Measurements from ENCODE around the gene JMJD8.

The JMJD8 gene

DNA sequence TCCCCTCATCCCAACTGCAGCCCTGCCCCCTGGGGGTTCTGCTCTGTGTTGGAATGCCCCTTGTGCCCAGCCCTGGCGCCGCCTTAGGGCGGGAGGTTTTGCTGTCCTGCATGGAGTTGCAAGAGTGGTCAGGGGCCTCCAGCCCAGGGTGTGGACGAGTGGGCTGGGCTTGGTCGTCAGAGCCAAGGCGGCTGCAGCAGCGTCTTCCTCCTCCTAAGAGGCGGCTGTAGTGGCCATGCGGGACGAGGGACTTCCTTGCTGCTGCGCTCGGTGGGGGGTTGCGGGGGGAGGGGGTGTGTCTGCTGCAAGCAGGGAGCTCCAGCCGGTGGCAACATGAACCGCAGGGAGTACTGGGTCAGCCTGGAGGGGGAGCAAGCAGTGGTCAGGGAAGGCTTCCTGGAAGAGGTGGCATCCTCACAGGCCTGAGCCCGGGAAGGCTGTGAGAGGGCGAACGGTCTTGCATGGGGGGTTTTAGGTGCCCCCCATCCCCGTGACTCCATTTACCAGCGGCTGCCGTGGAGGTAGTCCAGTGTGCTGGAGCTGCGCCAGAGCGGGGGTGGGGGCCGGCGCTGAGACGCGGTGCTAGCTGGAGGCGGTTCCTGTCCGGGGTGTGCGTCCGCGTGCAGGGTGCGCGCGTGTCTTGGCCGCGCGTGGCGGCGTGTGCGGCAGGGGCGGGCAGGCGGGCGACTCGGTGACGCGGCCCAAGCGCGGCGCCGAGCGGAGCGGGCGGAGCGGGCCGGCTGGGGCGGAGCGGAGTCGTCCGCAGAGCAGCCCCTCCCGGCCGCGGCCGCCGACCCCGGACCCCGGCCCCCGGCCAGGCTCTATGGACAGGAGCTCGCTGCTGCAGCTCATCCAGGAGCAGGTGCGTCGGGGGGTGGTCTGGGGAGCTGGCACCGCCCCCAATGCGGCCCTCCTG is 8.9 kb downstream of the JMJD8 start, which contains the start of gene RHBDL1:
Gene RHBDL1 (plus strand): TSS at position 704 of the 916 bp plus-strand sequence. CDS start 120 bp downstream, at position 824.
- no peak for DNase-seq (ENCODE audit: low spot score)
- TF ChIP-seq, protein P1, sequence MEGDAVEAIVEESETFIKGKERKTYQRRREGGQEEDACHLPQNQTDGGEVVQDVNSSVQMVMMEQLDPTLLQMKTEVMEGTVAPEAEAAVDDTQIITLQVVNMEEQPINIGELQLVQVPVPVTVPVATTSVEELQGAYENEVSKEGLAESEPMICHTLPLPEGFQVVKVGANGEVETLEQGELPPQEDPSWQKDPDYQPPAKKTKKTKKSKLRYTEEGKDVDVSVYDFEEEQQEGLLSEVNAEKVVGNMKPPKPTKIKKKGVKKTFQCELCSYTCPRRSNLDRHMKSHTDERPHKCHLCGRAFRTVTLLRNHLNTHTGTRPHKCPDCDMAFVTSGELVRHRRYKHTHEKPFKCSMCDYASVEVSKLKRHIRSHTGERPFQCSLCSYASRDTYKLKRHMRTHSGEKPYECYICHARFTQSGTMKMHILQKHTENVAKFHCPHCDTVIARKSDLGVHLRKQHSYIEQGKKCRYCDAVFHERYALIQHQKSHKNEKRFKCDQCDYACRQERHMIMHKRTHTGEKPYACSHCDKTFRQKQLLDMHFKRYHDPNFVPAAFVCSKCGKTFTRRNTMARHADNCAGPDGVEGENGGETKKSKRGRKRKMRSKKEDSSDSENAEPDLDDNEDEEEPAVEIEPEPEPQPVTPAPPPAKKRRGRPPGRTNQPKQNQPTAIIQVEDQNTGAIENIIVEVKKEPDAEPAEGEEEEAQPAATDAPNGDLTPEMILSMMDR (IDR thresholded peaks at IDR 0.05; ENCODE audit: extremely low read depth, missing control alignments), result no peak

DNA sequence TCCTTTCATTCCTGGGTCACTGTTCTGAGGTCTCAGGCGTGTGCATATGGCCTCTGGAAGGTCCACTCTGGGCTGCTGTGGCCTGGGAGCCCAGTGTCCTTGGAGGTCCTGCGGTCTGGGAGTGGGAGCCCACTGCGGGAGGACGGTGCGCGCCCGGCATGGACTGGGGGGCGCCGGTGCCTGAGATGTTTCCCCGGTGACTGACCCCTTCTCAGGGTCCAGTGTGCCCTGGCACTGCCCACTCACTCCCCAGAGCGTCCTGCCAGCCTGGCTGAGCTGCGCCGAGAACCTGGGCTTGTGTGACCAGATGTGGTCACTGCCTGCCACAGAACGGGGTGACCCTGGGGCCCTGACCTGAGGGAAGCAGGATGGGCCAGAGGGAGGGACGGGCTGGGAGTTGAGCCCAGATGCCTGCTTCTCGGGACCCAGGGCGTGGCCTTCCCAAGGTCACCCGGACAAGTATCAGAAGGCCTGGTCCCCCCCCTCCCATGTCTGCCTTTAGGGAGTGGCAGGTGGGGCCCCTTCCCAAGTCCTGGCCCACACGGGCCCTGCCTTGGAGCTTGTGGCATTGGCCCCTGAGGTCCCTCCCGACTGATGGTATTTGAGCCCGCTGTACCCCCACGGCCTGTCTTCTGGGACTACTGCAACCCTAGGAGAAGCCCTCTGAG is 9.8 kb downstream of the JMJD8 start:
- DNase-seq (ENCODE audit: low spot score), result no peak
- TF ChIP-seq, protein P1 (IDR thresholded peaks at IDR 0.05; ENCODE audit: extremely low read depth, missing control alignments), result no peak

DNA sequence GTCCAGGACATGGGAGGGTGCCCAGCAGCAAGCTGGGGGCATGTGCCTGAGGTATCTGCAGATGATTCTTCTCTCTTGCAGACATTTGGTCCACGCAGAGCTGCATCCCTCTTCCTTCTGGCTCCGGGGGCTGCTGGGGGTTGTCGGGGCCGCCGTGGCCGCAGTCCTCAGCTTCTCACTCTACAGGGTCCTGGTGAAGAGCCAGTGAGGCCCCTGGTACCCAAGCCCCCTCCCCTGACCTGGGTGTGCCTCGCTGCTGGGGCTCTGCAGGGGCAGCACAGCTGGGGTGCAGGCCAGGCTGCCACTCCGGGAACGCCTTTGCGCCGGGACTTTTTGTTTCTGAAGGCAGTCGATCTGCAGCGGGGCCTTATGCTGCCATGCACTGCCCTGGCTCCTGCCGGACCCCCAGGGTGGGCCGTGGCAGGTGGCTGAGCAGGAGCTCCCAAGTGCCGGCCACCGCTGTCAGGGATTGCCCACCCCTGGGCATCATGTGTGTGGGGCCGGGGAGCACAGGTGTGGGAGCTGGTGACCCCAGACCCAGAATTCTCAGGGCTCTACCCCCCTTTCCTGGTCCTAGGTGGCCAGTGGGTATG is 10.6 kb downstream of the JMJD8 start:
- DNase-seq (ENCODE audit: low spot score), result no peak
- TF ChIP-seq, protein P1 (IDR thresholded peaks at IDR 0.05; ENCODE audit: extremely low read depth, missing control alignments), result no peak

DNA sequence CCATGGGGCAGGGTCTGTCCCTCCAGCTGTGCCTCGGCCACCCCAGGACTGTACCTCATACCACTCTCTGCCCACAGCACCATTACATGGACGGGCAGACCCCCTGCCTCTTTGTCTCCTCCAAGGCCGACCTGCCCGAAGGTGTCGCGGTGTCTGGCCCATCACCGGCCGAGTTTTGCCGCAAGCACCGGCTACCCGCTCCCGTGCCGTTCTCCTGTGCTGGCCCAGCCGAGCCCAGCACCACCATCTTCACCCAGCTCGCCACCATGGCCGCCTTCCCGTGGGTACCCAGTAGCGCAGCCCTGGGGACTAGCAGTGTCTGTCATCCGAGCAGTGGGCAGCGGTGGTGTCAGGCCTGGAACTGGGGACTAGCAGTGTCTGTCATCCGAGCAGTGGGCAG is 11.3 kb downstream of the JMJD8 start:
- DNase-seq (ENCODE audit: low spot score), result no peak
- TF ChIP-seq, protein P1 (IDR thresholded peaks at IDR 0.05; ENCODE audit: extremely low read depth, missing control alignments), result no peak

DNA sequence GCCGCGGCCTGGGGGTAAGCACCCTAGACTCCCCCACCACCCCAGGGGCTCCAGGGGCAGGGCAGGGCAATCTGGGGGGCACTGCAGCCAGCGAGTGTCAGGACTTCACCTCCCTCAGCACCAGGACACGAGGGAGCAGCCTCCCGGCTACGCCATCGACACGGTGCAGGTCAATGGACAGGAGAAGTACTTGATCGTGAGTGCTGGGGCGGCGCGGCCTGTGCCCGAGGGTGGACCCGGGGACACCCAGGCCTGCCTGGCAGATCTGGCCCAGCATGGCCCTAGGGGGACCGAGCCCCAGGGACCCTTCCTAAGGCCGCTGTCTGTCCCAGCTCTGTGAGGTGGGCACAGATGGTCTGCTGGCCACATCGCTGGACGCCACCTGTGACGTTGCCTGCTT is 11.8 kb downstream of the JMJD8 start:
- no peak for DNase-seq (ENCODE audit: low spot score)
- TF ChIP-seq, protein P1 (IDR thresholded peaks at IDR 0.05; ENCODE audit: extremely low read depth, missing control alignments), result no peak

GRCh38 chr16:671353-672131 is 12.6 kb downstream of the JMJD8 start:
- DNase-seq (ENCODE audit: low spot score), result no peak
- TF ChIP-seq, protein P1 (IDR thresholded peaks at IDR 0.05; ENCODE audit: extremely low read depth, missing control alignments), result no peak
